DOHH2 (cell line): ENCODE results near the gene RFPL4A.

Experiments
- CTCF ChIP-seq: fragments of 200-600 bp; sonication (generic); IDR thresholded peaks from one replicate; pipeline ENCODE4 v1.5.1; 2014; ENCODE audit warnings: antibody characterized with exemption, mild to moderate bottlenecking, low read depth, low read length; ENCODE audit not compliant: poor library complexity, severe bottlenecking
- EZH2phosphoT487 ChIP-seq: fragments of 200-600 bp; sonication (generic); IDR thresholded peaks from 2 replicates; pipeline ENCODE4 v1.6.1; 2017; ENCODE audit warnings: borderline replicate concordance, mild to moderate bottlenecking, antibody characterized with exemption, low read length, moderate library complexity, mixed read lengths

GRCh38 chr19:55717251-55717650 lies 41.6 kb upstream of the RFPL4A start:
- TF ChIP-seq CTCF (no peak), EZH2phosphoT487 (no peak)
